ENCODE measurements around the gene TNFAIP8.

The TNFAIP8 gene

DNA sequence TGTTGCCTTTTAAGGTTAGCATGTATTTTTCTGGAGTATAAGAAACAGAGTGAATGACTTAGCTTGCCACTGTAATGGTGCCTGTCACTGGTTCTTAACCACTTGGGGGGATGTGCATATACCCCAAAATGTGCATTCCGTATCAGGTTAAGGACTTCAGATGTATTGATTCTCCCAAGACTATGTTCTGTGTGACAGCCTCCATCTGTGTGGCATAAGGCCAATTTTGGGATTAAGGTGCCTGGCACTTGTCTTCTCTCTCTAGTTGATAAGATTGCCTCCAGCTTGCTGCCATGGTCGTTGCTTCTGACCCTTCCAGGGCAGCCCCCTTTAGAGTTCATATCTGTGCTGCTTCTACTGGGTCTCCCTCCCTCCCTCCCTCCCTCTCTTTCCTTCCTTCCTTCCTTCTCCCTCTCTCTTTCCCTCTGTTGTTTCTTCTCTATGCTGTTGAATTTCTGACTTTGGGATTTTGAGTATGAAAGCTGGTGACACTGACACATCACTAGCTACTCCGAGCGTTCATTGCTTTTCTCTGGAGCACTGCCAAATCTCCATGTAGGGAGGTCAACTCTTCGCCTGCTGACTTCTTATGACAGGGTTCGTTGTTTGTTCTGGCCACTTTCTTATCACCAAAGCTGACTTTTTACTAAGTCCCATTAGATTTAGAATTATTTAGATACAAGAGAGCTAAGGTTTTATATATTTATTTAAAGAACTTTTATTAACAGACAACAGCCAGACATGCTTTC lies 31.0 kb downstream of the TNFAIP8 start:
- DNase-seq: no peak
- H4K5ac ChIP-seq (ENCODE audit: low read length): no peak overlapping the region
- H3K9ac ChIP-seq (ENCODE audit: low read length): no peak overlapping the region
- WGBS (ENCODE audit: extremely low coverage, insufficient coverage, low lambda C conversion rate): no CpG with 5 or more reads among the region's 6 CpGs
- no peak overlapping the region for H2BK120ac ChIP-seq (ENCODE audit: low read depth, low read length)
- H4K8ac ChIP-seq (ENCODE audit: low read depth, low read length): no peak overlapping the region
- no peak overlapping the region for H3K23ac ChIP-seq (ENCODE audit: low read length)
- no peak overlapping the region for H3K4me3 ChIP-seq (ENCODE audit: low read length)
- no peak overlapping the region for H3K56ac ChIP-seq (ENCODE audit: low read length)
- no peak overlapping the region for H2BK5ac ChIP-seq (ENCODE audit: low read length)
- H3K27me3 ChIP-seq (ENCODE audit: insufficient read depth, low read length, poor library complexity): no peaks in the 10 kb centered on the region
- H3K27ac ChIP-seq (ENCODE audit: low read depth, low read length): no peak overlapping the region
- H3K4me2 ChIP-seq (ENCODE audit: low read length): no peak overlapping the region
- no peak overlapping the region for H3K4ac ChIP-seq (ENCODE audit: low read depth, low read length)
- H3K79me2 ChIP-seq (ENCODE audit: control insufficient read depth, insufficient read depth, low read length): no peaks in the 10 kb centered on the region
- no peak overlapping the region for H3K18ac ChIP-seq (ENCODE audit: low read length)
- no peaks in the 10 kb centered on the region for H3K36me3 ChIP-seq (ENCODE audit: control insufficient read depth, insufficient read depth, low read length)
- no peaks in the 10 kb centered on the region for H3K4me1 ChIP-seq (ENCODE audit: control insufficient read depth, low read depth, low read length)
- H3K79me1 ChIP-seq (ENCODE audit: low read length): no peaks in the 10 kb centered on the region
- H2AK5ac ChIP-seq (ENCODE audit: low read length): no peak overlapping the region
- no peak overlapping the region for H2BK15ac ChIP-seq (replicated peaks; ENCODE audit: low read depth)

DNA sequence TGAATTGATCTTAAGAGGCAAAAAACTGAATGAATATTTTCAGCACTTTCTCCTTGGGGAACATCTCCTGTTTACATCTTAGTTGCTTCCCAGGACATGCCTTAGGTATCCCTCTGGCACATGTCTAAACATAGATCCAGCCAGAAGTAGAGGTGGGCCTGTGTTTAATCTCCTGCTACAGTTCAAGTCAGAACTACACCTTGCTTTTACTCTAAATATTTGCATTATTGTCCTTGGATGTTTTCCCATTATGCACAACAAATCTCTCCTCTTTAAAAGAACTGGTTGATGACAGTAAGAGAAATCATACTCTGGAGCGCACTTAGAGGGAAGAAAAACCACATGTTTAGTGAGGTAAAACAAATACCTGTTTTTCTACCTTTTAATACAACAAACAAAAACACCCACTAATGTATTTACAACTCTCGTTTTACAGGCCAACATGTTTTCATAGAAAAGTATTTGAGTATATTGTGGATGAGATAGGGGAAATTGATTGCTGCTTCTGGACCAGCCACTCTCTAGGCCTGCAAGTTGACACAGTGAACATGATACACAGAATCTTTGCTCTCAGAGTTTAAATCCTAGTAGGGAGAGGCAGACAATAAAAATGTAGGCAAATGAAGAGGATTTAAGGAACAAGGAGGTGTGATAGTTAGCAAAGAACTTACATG lies 32.3 kb downstream of the TNFAIP8 start:
- Histone ChIP-seq H2BK5ac (ENCODE audit: low read length) (no peak overlapping the region), H2BK120ac (ENCODE audit: low read depth, low read length) (no peak overlapping the region), H3K9ac (ENCODE audit: low read length) (no peak overlapping the region), H3K56ac (ENCODE audit: low read length) (no peak overlapping the region), H3K79me1 (ENCODE audit: low read length) (no peaks in the 10 kb centered on the region), H2BK15ac (replicated peaks; ENCODE audit: low read depth) (no peak overlapping the region), H3K4me2 (ENCODE audit: low read length) (no peak overlapping the region), H3K27ac (ENCODE audit: low read depth, low read length) (no peak overlapping the region), H3K36me3 (ENCODE audit: control insufficient read depth, insufficient read depth, low read length) (peaks cover 2% of the 10 kb centered on the region), H3K4me1 (ENCODE audit: control insufficient read depth, low read depth, low read length) (no peaks in the 10 kb centered on the region), H2AK5ac (ENCODE audit: low read length) (no peak overlapping the region), H3K4ac (ENCODE audit: low read depth, low read length) (no peak overlapping the region), H4K5ac (ENCODE audit: low read length) (no peak overlapping the region), H3K79me2 (ENCODE audit: control insufficient read depth, insufficient read depth, low read length) (no peaks in the 10 kb centered on the region), H3K4me3 (ENCODE audit: low read length) (no peak overlapping the region), H3K18ac (ENCODE audit: low read length) (no peak overlapping the region), H4K8ac (ENCODE audit: low read depth, low read length) (no peak overlapping the region), H3K23ac (ENCODE audit: low read length) (no peak overlapping the region), H3K27me3 (ENCODE audit: insufficient read depth, low read length, poor library complexity) (no peaks in the 10 kb centered on the region)
- no CpG with 5 or more reads among the region's 2 CpGs for WGBS (ENCODE audit: extremely low coverage, insufficient coverage, low lambda C conversion rate)
- DNase-seq: no peak

DNA sequence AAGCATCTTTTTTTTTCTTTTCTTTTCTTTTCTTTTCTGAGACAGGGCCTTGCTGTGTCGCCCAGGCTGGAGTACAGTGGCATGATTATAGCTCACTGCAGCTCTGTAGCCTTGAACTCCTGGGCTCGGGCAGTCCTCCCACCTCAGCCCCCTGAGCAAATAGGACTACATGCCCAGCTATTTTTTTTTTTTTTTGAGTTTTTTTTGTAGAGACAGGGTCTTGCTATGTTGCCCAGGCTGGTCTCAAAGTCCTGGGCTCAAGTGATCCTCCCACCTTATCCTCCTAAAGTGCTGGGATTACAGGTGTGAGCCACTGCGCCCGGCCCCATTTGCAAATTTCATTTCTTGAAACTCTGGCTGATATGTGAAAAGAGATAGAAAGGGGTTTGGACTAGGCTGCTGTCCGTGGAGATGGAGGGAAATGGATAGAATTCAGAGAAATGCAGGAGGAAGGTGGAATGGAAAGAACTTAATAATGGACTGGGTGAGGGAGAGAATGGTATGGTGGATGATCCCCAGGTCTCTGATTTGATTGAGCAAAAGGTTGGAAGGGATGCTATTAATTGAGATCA lies 32.9 kb downstream of the TNFAIP8 start:
- Histone ChIP-seq H3K79me1 (ENCODE audit: low read length) (no peaks in the 10 kb centered on the region), H2AK5ac (ENCODE audit: low read length) (no peak overlapping the region), H3K27me3 (ENCODE audit: insufficient read depth, low read length, poor library complexity) (no peaks in the 10 kb centered on the region), H2BK5ac (ENCODE audit: low read length) (no peak overlapping the region), H2BK120ac (ENCODE audit: low read depth, low read length) (no peak overlapping the region), H3K23ac (ENCODE audit: low read length) (no peak overlapping the region), H3K4ac (ENCODE audit: low read depth, low read length) (no peak overlapping the region), H4K5ac (ENCODE audit: low read length) (no peak overlapping the region), H3K79me2 (ENCODE audit: control insufficient read depth, insufficient read depth, low read length) (no peaks in the 10 kb centered on the region), H3K56ac (ENCODE audit: low read length) (no peak overlapping the region), H3K4me3 (ENCODE audit: low read length) (no peak overlapping the region), H3K4me2 (ENCODE audit: low read length) (no peak overlapping the region), H3K9ac (ENCODE audit: low read length) (no peak overlapping the region), H4K8ac (ENCODE audit: low read depth, low read length) (no peak overlapping the region), H3K4me1 (ENCODE audit: control insufficient read depth, low read depth, low read length) (no peaks in the 10 kb centered on the region), H3K36me3 (ENCODE audit: control insufficient read depth, insufficient read depth, low read length) (peaks cover 2% of the 10 kb centered on the region), H3K27ac (ENCODE audit: low read depth, low read length) (no peak overlapping the region), H2BK15ac (replicated peaks; ENCODE audit: low read depth) (no peak overlapping the region), H3K18ac (ENCODE audit: low read length) (no peak overlapping the region)
- DNase-seq: no peak
- WGBS (ENCODE audit: extremely low coverage, insufficient coverage, low lambda C conversion rate): no CpG with 5 or more reads among the region's 5 CpGs

DNA sequence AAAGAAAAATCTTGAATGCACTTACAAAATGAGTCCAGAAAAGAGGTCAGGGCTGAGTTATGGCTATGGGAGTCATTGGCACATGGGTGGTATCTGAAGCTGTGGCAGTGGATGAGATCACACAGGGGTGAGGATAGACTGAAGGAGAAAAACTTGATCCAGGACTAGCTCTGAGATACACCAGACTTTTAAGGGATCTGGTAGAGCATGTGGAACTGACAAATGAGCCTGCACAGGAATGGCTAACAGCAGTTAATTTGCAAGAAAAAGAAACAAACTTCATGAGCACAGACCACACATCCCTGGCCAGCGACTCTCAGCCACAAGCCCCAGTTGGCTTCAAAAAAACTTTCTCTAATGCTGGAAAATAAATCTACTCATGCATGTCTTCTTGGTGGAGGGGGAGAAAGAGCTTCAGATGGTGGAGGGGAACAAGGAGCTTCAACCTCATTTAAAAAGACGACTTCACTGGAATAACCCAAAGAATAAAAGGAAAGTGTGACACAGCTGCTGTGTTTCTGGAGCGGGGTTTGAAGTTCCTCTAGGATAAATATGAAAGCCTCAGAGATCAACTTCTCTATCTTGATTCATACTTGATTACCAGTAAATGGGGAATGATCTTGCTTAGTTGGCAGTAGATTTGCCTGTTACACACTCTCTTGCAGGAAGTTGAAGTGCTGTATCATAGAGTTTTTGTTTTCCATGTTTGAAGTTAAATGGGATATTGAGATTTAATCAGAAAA lies 33.6 kb downstream of the TNFAIP8 start:
- H3K4me1 ChIP-seq (ENCODE audit: control insufficient read depth, low read depth, low read length): no peaks in the 10 kb centered on the region
- H3K4me2 ChIP-seq (ENCODE audit: low read length): no peak overlapping the region
- H3K4me3 ChIP-seq (ENCODE audit: low read length): no peak overlapping the region
- H3K56ac ChIP-seq (ENCODE audit: low read length): no peak overlapping the region
- H3K36me3 ChIP-seq (ENCODE audit: control insufficient read depth, insufficient read depth, low read length): peaks cover 2% of the 10 kb centered on the region
- DNase-seq: no peak
- no peak overlapping the region for H3K18ac ChIP-seq (ENCODE audit: low read length)
- no peak overlapping the region for H2BK120ac ChIP-seq (ENCODE audit: low read depth, low read length)
- no peak overlapping the region for H3K27ac ChIP-seq (ENCODE audit: low read depth, low read length)
- H2BK15ac ChIP-seq (replicated peaks; ENCODE audit: low read depth): no peak overlapping the region
- no peak overlapping the region for H4K5ac ChIP-seq (ENCODE audit: low read length)
- no peak overlapping the region for H3K9ac ChIP-seq (ENCODE audit: low read length)
- H3K27me3 ChIP-seq (ENCODE audit: insufficient read depth, low read length, poor library complexity): no peaks in the 10 kb centered on the region
- no peaks in the 10 kb centered on the region for H3K79me2 ChIP-seq (ENCODE audit: control insufficient read depth, insufficient read depth, low read length)
- no peak overlapping the region for H3K4ac ChIP-seq (ENCODE audit: low read depth, low read length)
- no peak overlapping the region for H3K23ac ChIP-seq (ENCODE audit: low read length)
- no peak overlapping the region for H2BK5ac ChIP-seq (ENCODE audit: low read length)
- no peak overlapping the region for H4K8ac ChIP-seq (ENCODE audit: low read depth, low read length)
- H3K79me1 ChIP-seq (ENCODE audit: low read length): no peaks in the 10 kb centered on the region
- H2AK5ac ChIP-seq (ENCODE audit: low read length): no peak overlapping the region
- no CpG with 5 or more reads among the region's 3 CpGs for WGBS (ENCODE audit: extremely low coverage, insufficient coverage, low lambda C conversion rate)

DNA sequence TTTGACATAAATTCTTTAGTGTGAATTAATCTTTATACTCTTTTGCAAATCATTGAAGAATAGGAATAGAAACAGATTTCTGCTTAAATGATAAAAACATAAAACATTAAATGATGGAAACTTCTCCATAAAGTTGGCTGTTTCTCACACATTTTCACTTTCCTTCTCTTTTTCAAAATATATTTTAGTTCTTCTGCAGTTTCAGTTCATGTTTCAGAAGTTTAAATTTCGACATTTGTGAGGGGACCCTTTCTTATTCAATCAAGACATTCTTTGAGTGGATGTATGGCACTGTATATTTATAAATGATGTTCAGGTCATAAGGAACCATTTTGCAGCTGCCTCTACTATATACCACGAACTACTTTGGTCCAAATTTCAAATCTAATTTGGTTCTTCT lies 34.6 kb downstream of the TNFAIP8 start:
- no peak overlapping the region for H4K5ac ChIP-seq (ENCODE audit: low read length)
- no peak overlapping the region for H3K4me2 ChIP-seq (ENCODE audit: low read length)
- no peak overlapping the region for H3K18ac ChIP-seq (ENCODE audit: low read length)
- no peak overlapping the region for H2BK5ac ChIP-seq (ENCODE audit: low read length)
- no peak overlapping the region for H3K9ac ChIP-seq (ENCODE audit: low read length)
- no peak overlapping the region for H3K23ac ChIP-seq (ENCODE audit: low read length)
- no peak overlapping the region for H3K27ac ChIP-seq (ENCODE audit: low read depth, low read length)
- H3K36me3 ChIP-seq (ENCODE audit: control insufficient read depth, insufficient read depth, low read length): peaks cover 2% of the 10 kb centered on the region
- no peak overlapping the region for H3K56ac ChIP-seq (ENCODE audit: low read length)
- no peaks in the 10 kb centered on the region for H3K27me3 ChIP-seq (ENCODE audit: insufficient read depth, low read length, poor library complexity)
- H3K4ac ChIP-seq (ENCODE audit: low read depth, low read length): no peak overlapping the region
- no peaks in the 10 kb centered on the region for H3K79me1 ChIP-seq (ENCODE audit: low read length)
- H2BK15ac ChIP-seq (replicated peaks; ENCODE audit: low read depth): no peak overlapping the region
- H3K79me2 ChIP-seq (ENCODE audit: control insufficient read depth, insufficient read depth, low read length): no peaks in the 10 kb centered on the region
- DNase-seq: no peak
- no peak overlapping the region for H2BK120ac ChIP-seq (ENCODE audit: low read depth, low read length)
- H3K4me3 ChIP-seq (ENCODE audit: low read length): no peak overlapping the region
- no peak overlapping the region for H2AK5ac ChIP-seq (ENCODE audit: low read length)
- peaks cover 3% of the 10 kb centered on the region for H3K4me1 ChIP-seq (ENCODE audit: control insufficient read depth, low read depth, low read length)
- H4K8ac ChIP-seq (ENCODE audit: low read depth, low read length): no peak overlapping the region
- WGBS (ENCODE audit: extremely low coverage, insufficient coverage, low lambda C conversion rate): no CpG with 5 or more reads among the region's 2 CpGs

All from mesendoderm (in vitro differentiated cells).